CD8-positive, alpha-beta memory T cell (primary cell): ENCODE results near the gene COX19. TPM values are rescaled to one million over a fixed set of nuclear protein-coding genes. Genes with fewer than 3 reads are reported as not detected.
A peak's percentile ranks its signal among the peaks of the same experiment; 100 is the strongest.

ENCODE experiments used
- CTCF ChIA-PET: fragments of 350-600 bp; sonication (Branson Sonifier 250); formaldehyde crosslinking; loops from one replicate; lab custom pipeline; 2021; ENCODE audit warnings: antibody characterized with exemption; lab: Charles Lee
- POLR2A ChIA-PET: fragments of 350-600 bp; sonication (Branson Sonifier 250); formaldehyde crosslinking; loops from one replicate; lab custom pipeline; 2021; ENCODE audit warnings: antibody characterized with exemption; lab: Charles Lee
- DNase-seq, 5 donors: peaks; one replicate each; pipeline versions ENCODE4 v3.0.0 to v3.0.0-alpha.2; 2020 to 2022; ENCODE audit warnings: mixed read lengths in 1 of 5
- H3K27ac ChIP-seq: one replicate; pipeline ENCODE4 v1.7.0; 2013; ENCODE audit warnings: low read depth, mild to moderate bottlenecking, low read length, moderate library complexity
- H3K27me3 ChIP-seq: 2 replicates; pipeline ENCODE4 v1.7.0; 2013; ENCODE audit warnings: low read length, mild to moderate bottlenecking; ENCODE audit not compliant: insufficient read depth, poor library complexity, severe bottlenecking
- H3K36me3 ChIP-seq: 2 replicates; pipeline ENCODE4 v1.7.0; 2013; ENCODE audit warnings: mild to moderate bottlenecking, low read length, moderate library complexity; ENCODE audit not compliant: insufficient read depth
- H3K4me1 ChIP-seq: 2 replicates; pipeline ENCODE4 v1.7.0; 2013; ENCODE audit warnings: mild to moderate bottlenecking, low read length, moderate library complexity; ENCODE audit not compliant: insufficient read depth
- H3K4me3 ChIP-seq: 2 replicates; pipeline ENCODE4 v1.7.0; 2013; ENCODE audit warnings: mild to moderate bottlenecking, low read length
- H3K9me3 ChIP-seq: 2 replicates; pipeline ENCODE4 v1.7.0; 2013; ENCODE audit warnings: mild to moderate bottlenecking, low read length
- H3K27ac Mint-ChIP-seq, 8 donors: one replicate each; pipeline ENCODE4 v1.8.0; 2020 to 2021; ENCODE audit warnings: mixed read lengths in 8 of 8, mild to moderate bottlenecking in 6 of 8, inconsistent platforms in 3 of 8, moderate library complexity in 3 of 8
- H3K27me3 Mint-ChIP-seq, 2 donors: one replicate each; pipeline ENCODE4 v1.8.0; 2020 to 2021; ENCODE audit warnings: mixed read lengths in 2 of 2, mild to moderate bottlenecking in 1 of 2, moderate library complexity in 1 of 2
- H3K36me3 Mint-ChIP-seq, 3 donors: one replicate each; pipeline ENCODE4 v1.8.0; 2020 to 2021; ENCODE audit warnings: mixed read lengths in 3 of 3, inconsistent platforms in 1 of 3, mild to moderate bottlenecking in 1 of 3
- H3K4me1 Mint-ChIP-seq, 3 donors: one replicate each; pipeline ENCODE4 v1.8.0; 2020 to 2021; ENCODE audit warnings: mixed read lengths in 3 of 3, inconsistent platforms in 1 of 3, mild to moderate bottlenecking in 1 of 3
- H3K4me3 Mint-ChIP-seq, 7 donors: one replicate each; pipeline ENCODE4 v1.8.0; 2020 to 2021; ENCODE audit warnings: mixed read lengths in 7 of 7, mild to moderate bottlenecking in 6 of 7, moderate library complexity in 4 of 7, inconsistent platforms in 2 of 7
- H3K9me3 Mint-ChIP-seq, 5 donors: one replicate each; pipeline ENCODE4 v1.8.0; 2020 to 2022; ENCODE audit warnings: mixed read lengths in 5 of 5, mild to moderate bottlenecking in 3 of 5, moderate library complexity in 2 of 5, inconsistent platforms in 1 of 5
- polyA plus RNA-seq: library from polyadenylated mRNA; unstranded; fragments of 300-500 nt; fragmentation: Illumina TruSeq; gene quantifications from one replicate; pipeline ENCODE4 v1.2.3, GENCODE V29; 2021
- total RNA-seq, 2 experiments: library from RNA; stranded (reverse); gene quantifications; one replicate each; pipeline ENCODE4 v1.2.3, GENCODE V29; 2021

The COX19 gene
- total and polyA plus RNA-seq, 3 experiments from 2014 or later = 18.9 to 25.9 (median 21.3) TPM

- Mint-ChIP-seq H3K36me3 (peaks cover 0 to 4% (median 3%) of the 10 kb centered on the region in 3 donors), H3K27me3 (no peaks in the 10 kb centered on the region), H3K27ac (peak overlapping the region in 4 of 8 donors; percentile 2 to 48 (median 28)), H3K4me1 (peaks cover 19 to 31% (median 27%) of the 10 kb centered on the region in 3 donors), H3K9me3 (peaks cover 0 to 9% (median 0%) of the 10 kb centered on the region in 5 donors), H3K4me3 (no peak overlapping the region)
- no peak overlapping the region for H3K4me3 ChIP-seq
- H3K9me3 ChIP-seq = no peaks in the 10 kb centered on the region
- no peaks in the 10 kb centered on the region for H3K4me1 ChIP-seq
- no peak for DNase-seq
- ChIA-PET POLR2A (no interaction called here), CTCF (no interaction called here)
- no peaks in the 10 kb centered on the region for H3K27me3 ChIP-seq
- H3K36me3 ChIP-seq = no peaks in the 10 kb centered on the region
- no peak overlapping the region for H3K27ac ChIP-seq
Measured at GRCh38 chr7:940599-941408, 34.5 kb downstream of the COX19 start.

- H3K9me3 Mint-ChIP-seq = peaks cover 0 to 9% (median 0%) of the 10 kb centered on the region in 5 donors
- H3K4me3 Mint-ChIP-seq = peak overlapping the region in 1 of 7 donors; percentile 23
- no peaks in the 10 kb centered on the region for H3K9me3 ChIP-seq
- peaks cover 0 to 4% (median 3%) of the 10 kb centered on the region in 3 donors for H3K36me3 Mint-ChIP-seq
- H3K36me3 ChIP-seq = no peaks in the 10 kb centered on the region
- peaks cover 19 to 31% (median 29%) of the 10 kb centered on the region in 3 donors for H3K4me1 Mint-ChIP-seq
- no peaks in the 10 kb centered on the region for H3K4me1 ChIP-seq
- POLR2A ChIA-PET = no interaction called here
- H3K27me3 ChIP-seq = no peaks in the 10 kb centered on the region
- H3K27me3 Mint-ChIP-seq = no peaks in the 10 kb centered on the region
- no peak overlapping the region for H3K27ac ChIP-seq
- DNase-seq = peak in 1 of 5 donors; percentile 3
- CTCF ChIA-PET = no interaction called here
- H3K4me3 ChIP-seq = no peak overlapping the region
- H3K27ac Mint-ChIP-seq = peak overlapping the region in 6 of 8 donors; percentile 29 to 84 (median 74)
Measured at GRCh38 chr7:939843-940242, 35.5 kb downstream of the COX19 start.

GRCh38 chr7:938546-939185, 36.7 kb downstream of the COX19 start:
- Mint-ChIP-seq H3K9me3 (peaks cover 0 to 9% (median 0%) of the 10 kb centered on the region in 5 donors), H3K36me3 (peaks cover 0 to 4% (median 3%) of the 10 kb centered on the region in 3 donors), H3K27me3 (no peaks in the 10 kb centered on the region), H3K4me3 (no peak overlapping the region), H3K4me1 (peaks cover 19 to 31% (median 29%) of the 10 kb centered on the region in 3 donors), H3K27ac (no peak overlapping the region)
- peak in 1 of 5 donors; percentile 45 for DNase-seq
- POLR2A ChIA-PET = no interaction called here
- CTCF ChIA-PET = no interaction called here
- Histone ChIP-seq H3K27me3 (no peaks in the 10 kb centered on the region), H3K36me3 (no peaks in the 10 kb centered on the region), H3K9me3 (no peaks in the 10 kb centered on the region), H3K27ac (no peak overlapping the region), H3K4me3 (no peak overlapping the region), H3K4me1 (no peaks in the 10 kb centered on the region)

- no peak overlapping the region for H3K4me3 Mint-ChIP-seq
- H3K27ac ChIP-seq = no peak overlapping the region
- DNase-seq = peak in 1 of 5 donors; percentile 12
- peak overlapping the region in 3 of 8 donors; percentile 42 to 87 (median 48) for H3K27ac Mint-ChIP-seq
- H3K36me3 ChIP-seq = no peaks in the 10 kb centered on the region
- no peak overlapping the region for H3K4me3 ChIP-seq
- no peaks in the 10 kb centered on the region for H3K9me3 ChIP-seq
- H3K4me1 ChIP-seq = no peaks in the 10 kb centered on the region
- no peaks in the 10 kb centered on the region for H3K27me3 Mint-ChIP-seq
- peaks cover 0 to 9% (median 0%) of the 10 kb centered on the region in 5 donors for H3K9me3 Mint-ChIP-seq
- peaks cover 19 to 31% (median 29%) of the 10 kb centered on the region in 3 donors for H3K4me1 Mint-ChIP-seq
- ChIA-PET CTCF (no interaction called here), POLR2A (no interaction called here)
- H3K27me3 ChIP-seq = no peaks in the 10 kb centered on the region
- peaks cover 0 to 4% (median 3%) of the 10 kb centered on the region in 3 donors for H3K36me3 Mint-ChIP-seq
Measured at GRCh38 chr7:937856-938484, 37.4 kb downstream of the COX19 start.

GRCh38 chr7:936386-937054, 38.8 kb downstream of the COX19 start:
- Histone ChIP-seq H3K4me3 (no peak overlapping the region), H3K36me3 (no peaks in the 10 kb centered on the region), H3K27ac (no peak overlapping the region), H3K4me1 (no peaks in the 10 kb centered on the region), H3K27me3 (no peaks in the 10 kb centered on the region), H3K9me3 (no peaks in the 10 kb centered on the region)
- POLR2A ChIA-PET = no interaction called here
- DNase-seq = peak in 1 of 5 donors; percentile 57
- CTCF ChIA-PET = no interaction called here
- Mint-ChIP-seq H3K27ac (peak overlapping the region in 6 of 8 donors; percentile 22 to 77 (median 66)), H3K9me3 (peaks cover 0 to 9% (median 0%) of the 10 kb centered on the region in 5 donors), H3K27me3 (no peaks in the 10 kb centered on the region), H3K4me1 (peaks cover 16 to 25% (median 24%) of the 10 kb centered on the region in 3 donors), H3K4me3 (peak overlapping the region in 3 of 7 donors; percentile 7 to 27 (median 15)), H3K36me3 (peaks cover 0 to 4% (median 0%) of the 10 kb centered on the region in 3 donors)

- H3K27me3 ChIP-seq = no peaks in the 10 kb centered on the region
- H3K27me3 Mint-ChIP-seq = no peaks in the 10 kb centered on the region
- DNase-seq = peak in 1 of 5 donors; percentile 44
- H3K4me1 ChIP-seq = no peaks in the 10 kb centered on the region
- CTCF ChIA-PET = no interaction called here
- H3K27ac Mint-ChIP-seq = peak overlapping the region in 5 of 8 donors; percentile 22 to 77 (median 68)
- peaks cover 0 to 5% (median 0%) of the 10 kb centered on the region in 5 donors for H3K9me3 Mint-ChIP-seq
- H3K4me3 ChIP-seq = no peak overlapping the region
- H3K36me3 Mint-ChIP-seq = peaks cover 0 to 4% (median 0%) of the 10 kb centered on the region in 3 donors
- no peaks in the 10 kb centered on the region for H3K36me3 ChIP-seq
- peak overlapping the region in 1 of 7 donors; percentile 23 for H3K4me3 Mint-ChIP-seq
- peaks cover 11 to 20% (median 19%) of the 10 kb centered on the region in 3 donors for H3K4me1 Mint-ChIP-seq
- no peaks in the 10 kb centered on the region for H3K9me3 ChIP-seq
- POLR2A ChIA-PET = no interaction called here
- H3K27ac ChIP-seq = no peak overlapping the region
Measured at GRCh38 chr7:935874-936385, 39.4 kb downstream of the COX19 start.

- H3K4me1 ChIP-seq = no peaks in the 10 kb centered on the region
- ChIA-PET CTCF (no interaction called here), POLR2A (no interaction called here)
- peaks cover 11 to 17% (median 13%) of the 10 kb centered on the region in 3 donors for H3K4me1 Mint-ChIP-seq
- no peak overlapping the region for H3K4me3 Mint-ChIP-seq
- H3K27me3 ChIP-seq = no peaks in the 10 kb centered on the region
- peaks cover 0 to under 1% (median 0%) of the 10 kb centered on the region in 3 donors for H3K36me3 Mint-ChIP-seq
- no peak overlapping the region for H3K4me3 ChIP-seq
- H3K27ac ChIP-seq = no peak overlapping the region
- no peaks in the 10 kb centered on the region for H3K36me3 ChIP-seq
- H3K9me3 Mint-ChIP-seq = no peaks in the 10 kb centered on the region
- H3K9me3 ChIP-seq = no peaks in the 10 kb centered on the region
- no peaks in the 10 kb centered on the region for H3K27me3 Mint-ChIP-seq
- DNase-seq = peak in 1 of 5 donors; percentile 37
- no peak overlapping the region for H3K27ac Mint-ChIP-seq
Measured at GRCh38 chr7:935164-935873, 40.0 kb downstream of the COX19 start.
